HCT116 (cell line): ENCODE data around the gene ZBTB1. TPM values are rescaled to one million over a fixed set of nuclear protein-coding genes. Genes with fewer than 3 reads are reported as not detected.

Experiments
- ATAC-seq: fragments of 200-7000 bp; cut with Tn5 transposase; 2 replicates; pipeline ENCODE4 v1.9.1; 2020; ENCODE audit warnings: mild to moderate bottlenecking, moderate library complexity
- BruUV-seq: library from RNA; stranded (reverse); fragments of 400-500 nt; replicated peaks from 2 replicates; lab custom pipeline; 2021; lab: Mats Ljungman, UMichigan
- CTCF ChIA-PET: fragments of 300-600 bp; sonication (Branson Sonifier 250); formaldehyde crosslinking; loops from one replicate; lab custom pipeline; 2021; ENCODE audit warnings: antibody characterized with exemption; lab: Charles Lee
- POLR2A ChIA-PET: fragments of 300-600, 350-600 bp; sonication (Branson Sonifier 250); formaldehyde crosslinking; loops from one replicate; lab custom pipeline; 2021; ENCODE audit warnings: antibody characterized with exemption; lab: Charles Lee
- RAD21 ChIA-PET, 2 experiments: fragments of 300-600 bp; sonication (Branson Sonifier 250); formaldehyde crosslinking; loops; one replicate each; lab custom pipeline; 2023; ENCODE audit warnings: low total read pairs in 2 of 2; ENCODE audit not compliant: uncharacterized antibody in 2 of 2, unreplicated experiment in 2 of 2, low non-redundant PET in 1 of 2; lab: Charles Lee
- DNase-seq: peaks from one replicate; pipeline ENCODE4 v3.0.0-alpha.2; 2010; ENCODE audit warnings: low read depth, low spot score
- H2AFZ ChIP-seq: fragments of 200-600 bp; shearing (Covaris generic), sonication (generic); 2 replicates; pipeline ENCODE4 v1.6.1; 2017; ENCODE audit warnings: low read depth, mixed run types, mixed read lengths, antibody characterized with exemption, low read length; ENCODE audit not compliant: poor library complexity, severe bottlenecking
- H3K27ac ChIP-seq: 2 replicates; pipeline ENCODE4 v1.5.1; 2012; ENCODE audit warnings: low read depth, low read length
- H3K27me3 ChIP-seq: fragments of 200-600 bp; sonication (generic); 2 replicates; pipeline ENCODE4 v1.6.1; 2016; ENCODE audit warnings: mixed run types, low read length, mixed read lengths; ENCODE audit not compliant: insufficient read depth
- H3K36me3 ChIP-seq, 2 experiments: fragments of 200-500 bp in 1 of 2; fragments of 200-600 bp in 1 of 2; sonication (Bioruptor generic) in 1 of 2; sonication (generic) in 1 of 2; 2 replicates each; pipeline versions ENCODE4 v1.5.1 to v1.6.1; 2014 to 2016; ENCODE audit warnings: low read length in 2 of 2, inconsistent platforms in 1 of 2, mixed read lengths in 1 of 2, mixed run types in 1 of 2; ENCODE audit not compliant: insufficient read depth in 2 of 2, control insufficient read depth in 1 of 2
- H3K4me1 ChIP-seq, 2 experiments: fragments of 200-600 bp in 1 of 2; sonication (generic) in 1 of 2; 2 replicates each; pipeline versions ENCODE4 v1.5.1 to v1.6.1; 2012 to 2017; ENCODE audit warnings: low read length in 2 of 2, inconsistent platforms in 1 of 2, mild to moderate bottlenecking in 1 of 2, mixed read lengths in 1 of 2, mixed run types in 1 of 2, moderate library complexity in 1 of 2; ENCODE audit not compliant: insufficient read depth in 2 of 2, control insufficient read depth in 1 of 2
- H3K4me2 ChIP-seq: fragments of 200-600 bp; sonication (generic); 2 replicates; pipeline ENCODE4 v1.6.1; 2017; ENCODE audit warnings: mixed run types, low read length, mixed read lengths
- H3K4me3 ChIP-seq, 2 experiments: fragments of 200-600 bp in 1 of 2; sonication (generic) in 1 of 2; replicated peaks in 1 of 2; 2 replicates each; pipeline ENCODE4 v1.5.1; 2011 to 2016; ENCODE audit warnings: low read length in 2 of 2, control low read depth in 1 of 2, low read depth in 1 of 2, mild to moderate bottlenecking in 1 of 2, mixed read lengths in 1 of 2, mixed run types in 1 of 2
- H3K79me2 ChIP-seq: fragments of 200-600 bp; sonication (generic); 2 replicates; pipeline ENCODE4 v1.6.1; 2017; ENCODE audit warnings: mild to moderate bottlenecking, mixed run types, low read length, moderate library complexity, mixed read lengths; ENCODE audit not compliant: insufficient read depth
- H3K9ac ChIP-seq: fragments of 200-600 bp; sonication (generic); 2 replicates; pipeline ENCODE4 v1.6.1; 2016; ENCODE audit warnings: low read length, mixed read lengths
- H3K9me2 ChIP-seq: fragments of 200-600 bp; sonication (generic), shearing (Covaris generic); 2 replicates; pipeline ENCODE4 v1.6.1; 2017; ENCODE audit warnings: mixed run types, mild to moderate bottlenecking, moderate library complexity; ENCODE audit not compliant: insufficient read depth
- H3K9me3 ChIP-seq, 2 experiments: fragments of 200-500 bp in 1 of 2; fragments of 200-600 bp in 1 of 2; sonication (Bioruptor generic) in 1 of 2; sonication (generic) in 1 of 2; 2 replicates each; pipeline ENCODE4 v1.6.1; 2014 to 2017; ENCODE audit warnings: low read length in 2 of 2, mixed read lengths in 2 of 2, inconsistent platforms in 1 of 2, low read depth in 1 of 2, mild to moderate bottlenecking in 1 of 2, mixed run types in 1 of 2, moderate library complexity in 1 of 2; ENCODE audit not compliant: control insufficient read depth in 1 of 2, insufficient read depth in 1 of 2
- H4K20me1 ChIP-seq: fragments of 200-600 bp; sonication (generic), shearing (Covaris generic); 2 replicates; pipeline ENCODE4 v1.6.1; 2017; ENCODE audit warnings: mixed run types, mild to moderate bottlenecking, moderate library complexity; ENCODE audit not compliant: insufficient read depth
- CBX3 ChIP-seq: IDR thresholded peaks from 2 replicates; pipeline ENCODE4 v1.6.1; 2012; ENCODE audit warnings: low read depth
- CEBPB ChIP-seq: IDR thresholded peaks from 2 replicates; pipeline ENCODE4 v1.6.1; 2012; ENCODE audit warnings: low read depth
- CTCF ChIP-seq, 3 experiments: fragments of 200-600 bp in 1 of 3; sonication (generic) in 1 of 3; IDR thresholded peaks in 2 of 3; conservative IDR thresholded peaks in 1 of 3; 2 replicates each; pipeline ENCODE4 v1.5.1; 2012 to 2017; ENCODE audit warnings: low read depth in 2 of 3, low read length in 2 of 3, antibody characterized with exemption in 1 of 3, borderline replicate concordance in 1 of 3, control low read depth in 1 of 3, mild to moderate bottlenecking in 1 of 3, mixed read lengths in 1 of 3, mixed run types in 1 of 3, moderate library complexity in 1 of 3; ENCODE audit not compliant: insufficient read depth in 1 of 3
- ELF1 ChIP-seq: IDR thresholded peaks from 2 replicates; pipeline ENCODE4 v1.6.1; 2012; ENCODE audit warnings: low read depth, borderline replicate concordance
- EZH2 ChIP-seq: fragments of 200-600 bp; sonication (generic); IDR thresholded peaks from 2 replicates; pipeline ENCODE4 v1.6.1; 2017; ENCODE audit warnings: antibody characterized with exemption, mixed run types
- EZH2phosphoT487 ChIP-seq: fragments of 200-600 bp; IDR thresholded peaks from 2 replicates; pipeline ENCODE4 v1.6.1; 2018; ENCODE audit warnings: antibody characterized with exemption, borderline replicate concordance
- JUND ChIP-seq: IDR thresholded peaks from 2 replicates; pipeline ENCODE4 v1.6.1; 2012
- MAX ChIP-seq: IDR thresholded peaks from 2 replicates; pipeline ENCODE4 v1.6.1; 2012
- REST ChIP-seq: IDR thresholded peaks from 2 replicates; pipeline ENCODE4 v1.6.1; 2012; ENCODE audit warnings: low read depth
- SIN3A ChIP-seq: IDR thresholded peaks from 2 replicates; pipeline ENCODE4 v1.6.1; 2012; ENCODE audit warnings: low read depth
- SP1 ChIP-seq: IDR thresholded peaks from 2 replicates; pipeline ENCODE4 v1.6.1; 2012; ENCODE audit warnings: low read depth
- TCF7L2 ChIP-seq: IDR thresholded peaks from 2 replicates; pipeline ENCODE4 v1.7.0; 2011; ENCODE audit warnings: borderline replicate concordance, inconsistent platforms; ENCODE audit not compliant: insufficient read depth, insufficient read length; ENCODE audit errors: extremely low read depth
- YY1 ChIP-seq: IDR thresholded peaks from 2 replicates; pipeline ENCODE4 v1.6.1; 2011; ENCODE audit warnings: low read length, low read depth, moderate library complexity, mild to moderate bottlenecking; ENCODE audit not compliant: insufficient replicate concordance; ENCODE audit errors: extremely low read depth
- ZBTB33 ChIP-seq: IDR thresholded peaks from 2 replicates; pipeline ENCODE4 v1.6.1; 2011; ENCODE audit warnings: mild to moderate bottlenecking, low read length, moderate library complexity; ENCODE audit not compliant: insufficient replicate concordance; ENCODE audit errors: extremely low read depth
- ZFX ChIP-seq: fragments of 450-650 bp; IDR thresholded peaks from 2 replicates; pipeline ENCODE4 v1.6.1; 2017
- ZNF274 ChIP-seq: fragments of 200-500 bp; sonication (Bioruptor generic); IDR thresholded peaks from 2 replicates; pipeline ENCODE4 v1.6.1; 2014; ENCODE audit warnings: mild to moderate bottlenecking, low read depth, low read length, inconsistent platforms
- intact Hi-C: fragments of 100-400 bp; cut with micrococcal nuclease; formaldehyde crosslinking; loops from 2 replicates; pipeline ENCODE4 v1.10.0; 2022
- total RNA-seq: library from RNA; stranded (reverse); gene quantifications from one replicate; pipeline ENCODE4 v1.2.1, GENCODE V29; 2021; ENCODE audit not compliant: unreplicated experiment

The ZBTB1 gene
- total RNA-seq, 1 experiment from 2014 or later, result 20.6 TPM

GRCh38 chr14:64550621-64551333 is 46.2 kb downstream of the ZBTB1 start:
- Histone ChIP-seq H3K4me1 (no peaks in the 10 kb centered on the region), H2AFZ (no peak overlapping the region), H3K36me3 (no peaks in the 10 kb centered on the region), H3K4me2 (no peak overlapping the region), H3K9ac (no peak overlapping the region), H4K20me1 (no peaks in the 10 kb centered on the region), H3K9me3 (no peaks in the 10 kb centered on the region), H3K27me3 (no peaks in the 10 kb centered on the region), H3K79me2 (no peaks in the 10 kb centered on the region), H3K27ac (no peak overlapping the region), H3K9me2 (no peaks in the 10 kb centered on the region), H3K4me3 (no peak overlapping the region)
- ChIA-PET POLR2A (no interaction called here), RAD21 (no interaction called here), CTCF (no interaction called here)
- DNase-seq (no peak), ATAC-seq (no peak)
- TF ChIP-seq CEBPB (no peak), REST (no peak), SP1 (no peak), YY1 (no peak), CBX3 (no peak), EZH2phosphoT487 (no peak), ZNF274 (no peak), MAX (no peak), ELF1 (no peak), ZFX (no peak), ZBTB33 (no peak), EZH2 (no peak), TCF7L2 (no peak), SIN3A (no peak), CTCF (IDR thresholded peaks at IDR 0.05 in 2 of 3, conservative IDR thresholded peaks at IDR 0.05 in 1 of 3; ENCODE audit: borderline replicate concordance in 1 of 3, insufficient read depth in 1 of 3, low read depth in 2 of 3, low read length in 2 of 3) (no peak), JUND (no peak)
- BruUV-seq, result no TSS peak
- intact Hi-C loops, result no loop called here
